Measurements from ENCODE around the gene PRKCI.
"Not testable (repeated sequence)": the region's sequence is repeated elsewhere in the genome, so short reads cannot be mapped to it uniquely, and the experiment has no call there.

The PRKCI gene

GRCh38 chr3:170225166-170225565 lies 2.9 kb downstream of the PRKCI start:
- no peak for DNase-seq

DNA sequence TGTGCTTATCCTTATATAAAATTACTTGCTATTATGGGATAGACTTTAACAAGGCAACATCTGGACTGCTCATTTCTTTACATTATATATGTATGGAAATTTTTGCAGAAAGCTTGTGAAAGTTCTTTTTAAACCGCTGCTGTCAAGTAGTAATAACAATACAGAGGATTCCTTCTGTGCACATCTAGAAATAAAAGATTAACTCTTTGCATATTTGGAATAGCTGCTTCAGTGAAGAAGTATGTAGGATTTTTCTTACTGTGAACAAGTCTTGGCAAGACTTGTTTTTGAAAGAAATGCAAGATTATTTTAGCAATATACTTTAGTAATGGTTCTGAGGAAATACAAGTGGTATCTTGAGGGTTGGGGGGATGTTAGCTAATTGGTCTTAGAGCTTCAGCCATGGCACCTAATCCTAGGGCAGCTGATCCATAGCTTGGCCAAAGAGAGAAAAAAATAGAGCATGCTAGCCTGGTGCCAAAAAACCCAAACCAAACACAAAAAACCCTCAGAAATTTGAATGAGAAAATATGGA lies 4.3 kb downstream of the PRKCI start:
- DNase-seq: peak; percentile 30

DNA sequence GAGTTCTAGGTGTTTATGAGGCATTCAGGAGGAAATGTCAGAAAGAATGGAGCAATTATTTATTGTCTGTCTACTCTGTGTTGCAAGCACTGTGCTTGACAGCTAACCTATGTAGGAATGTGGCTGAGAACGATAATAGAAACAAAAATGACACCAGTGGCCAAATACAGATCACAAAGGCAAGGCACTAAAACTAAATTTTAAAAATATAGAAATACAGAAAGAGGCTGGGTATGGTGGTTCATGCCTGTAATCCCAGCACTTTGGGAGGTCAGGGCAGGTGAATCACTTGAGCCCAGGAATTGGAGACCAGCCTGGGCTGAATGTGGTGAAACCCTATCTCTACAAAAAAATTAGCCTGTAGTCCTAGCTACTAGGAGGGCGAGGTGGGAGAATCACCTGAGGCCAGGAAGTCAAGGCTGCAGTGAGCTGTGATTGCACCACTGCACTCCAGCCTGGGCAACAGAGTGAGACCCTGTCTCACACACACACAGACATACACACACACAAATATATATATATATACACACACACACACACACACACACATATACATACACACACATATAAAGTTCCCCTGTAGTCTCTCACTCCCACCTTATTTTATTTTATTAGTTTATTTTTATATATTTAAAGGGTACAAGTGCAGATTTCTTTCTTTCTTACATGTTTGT lies 6.0 kb downstream of the PRKCI start:
- peak; percentile 47 for DNase-seq

GRCh38 chr3:170232266-170232665 lies 10.0 kb downstream of the PRKCI start:
- no peak for DNase-seq

- peak; percentile 72 for DNase-seq
Measured at GRCh38 chr3:170233530-170233929, 11.3 kb downstream of the PRKCI start.

GRCh38 chr3:170240142-170240541 lies 17.9 kb downstream of the PRKCI start:
- no peak for DNase-seq

GRCh38 chr3:170240671-170241070 lies 18.4 kb downstream of the PRKCI start:
- no peak for DNase-seq

DNA sequence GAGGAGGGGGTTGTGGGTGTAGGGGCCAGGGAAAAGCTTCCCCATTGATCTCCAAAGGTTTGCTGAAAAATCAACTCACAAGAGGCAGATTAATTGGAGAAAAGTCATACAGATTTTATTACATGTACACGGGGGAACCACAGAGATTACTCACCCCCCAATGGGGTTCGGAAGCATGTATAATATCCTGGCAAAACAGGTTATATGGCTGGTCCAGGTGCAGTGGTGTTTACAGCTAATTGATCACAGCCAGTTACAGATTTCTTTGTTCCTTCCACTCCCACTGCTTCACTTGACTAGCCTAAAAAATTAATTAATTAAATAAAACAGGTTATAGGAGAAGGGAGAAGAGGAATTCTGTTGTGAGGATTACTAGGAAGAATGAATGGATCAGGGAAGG lies 22.4 kb downstream of the PRKCI start:
- DNase-seq: no peak

DNA sequence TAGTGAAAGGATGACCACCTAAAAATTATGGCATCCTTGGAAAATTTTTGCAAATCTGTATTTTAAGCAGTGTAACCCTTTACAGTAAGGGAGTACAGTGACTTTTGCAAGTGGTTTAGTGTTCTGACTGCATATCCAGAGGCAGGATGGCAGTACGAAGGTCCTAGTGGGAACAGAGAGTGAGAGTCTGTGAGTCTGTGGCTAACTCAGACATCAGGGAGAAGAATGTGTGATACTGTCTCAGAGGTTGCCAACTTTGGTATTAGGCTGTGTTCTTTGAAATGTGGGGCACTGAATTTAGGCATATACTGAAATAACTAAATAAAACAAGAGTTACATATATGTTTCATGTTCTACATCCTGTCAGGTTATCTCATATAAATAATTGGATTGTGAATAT lies 25.7 kb downstream of the PRKCI start:
- no peak for DNase-seq

- DNase-seq: no peak
Measured at GRCh38 chr3:170256597-170256996, 34.4 kb downstream of the PRKCI start.

DNA sequence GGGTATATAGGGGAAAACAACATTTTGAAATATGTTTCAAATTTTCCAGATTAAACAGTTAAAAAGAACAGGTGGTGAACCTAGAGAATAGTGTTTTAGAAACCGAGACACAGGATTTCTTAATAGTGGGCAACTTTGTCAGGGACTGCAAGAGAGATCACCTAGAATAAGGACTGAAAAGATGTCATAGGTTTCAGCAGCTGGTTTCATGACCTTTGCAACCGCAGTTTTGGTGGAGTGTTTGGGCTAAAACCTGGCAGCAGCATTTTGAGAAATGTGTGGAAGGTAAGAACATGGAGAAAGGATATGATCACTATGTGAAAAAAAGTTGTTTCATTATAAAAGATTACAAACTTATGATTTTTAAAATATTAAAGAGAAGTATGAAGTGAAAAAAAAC lies 34.9 kb downstream of the PRKCI start:
- no peak for DNase-seq

- no peak for DNase-seq
Measured at GRCh38 chr3:170258105-170258487, 35.9 kb downstream of the PRKCI start.

GRCh38 chr3:170259907-170260306 lies 37.7 kb downstream of the PRKCI start:
- peak; percentile 4 for DNase-seq

DNA sequence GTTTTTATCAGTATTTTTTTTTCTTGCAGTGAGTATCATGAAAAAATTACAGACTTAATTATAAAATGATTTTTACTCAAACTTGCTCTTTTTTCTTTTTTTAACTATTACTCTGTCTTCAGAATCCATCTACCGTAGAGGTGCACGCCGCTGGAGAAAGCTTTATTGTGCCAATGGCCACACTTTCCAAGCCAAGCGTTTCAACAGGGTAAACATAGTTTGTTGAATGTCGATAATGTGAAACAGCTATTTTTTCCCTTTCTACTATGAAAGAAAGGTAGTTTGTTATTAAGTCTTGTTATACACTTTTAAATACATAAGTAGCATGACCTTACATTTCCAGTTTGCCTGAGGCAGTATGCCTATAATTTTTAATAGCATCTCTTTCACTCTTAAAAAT lies 45.6 kb downstream of the PRKCI start:
- DNase-seq: no peak

DNA sequence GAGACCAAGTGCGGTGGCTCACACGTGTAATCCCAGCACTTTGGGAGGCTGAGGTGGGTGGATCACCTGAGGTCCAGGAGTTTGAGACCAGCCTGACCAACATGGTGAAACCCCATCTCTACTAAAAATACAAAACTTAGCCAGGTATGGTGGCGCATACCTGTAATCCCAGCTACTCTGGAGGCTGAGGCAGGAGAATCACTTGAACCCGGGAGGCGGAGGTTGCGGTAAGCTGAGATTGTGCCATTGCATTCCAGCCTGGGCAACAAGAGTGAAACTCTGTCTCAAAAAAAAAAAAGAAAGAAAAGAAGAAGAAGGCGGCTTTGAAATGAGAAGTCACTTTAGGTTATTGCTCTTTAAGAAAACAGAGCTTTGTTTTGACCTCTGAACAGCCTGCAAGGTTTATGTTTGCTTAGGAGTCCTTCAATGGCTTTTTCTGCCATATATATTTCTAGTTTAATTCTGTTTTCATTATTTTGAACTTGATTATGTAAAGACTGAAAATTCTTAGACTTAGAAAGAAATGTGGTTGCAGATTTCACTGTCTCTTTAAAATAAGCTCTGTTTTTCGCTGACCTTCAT lies 47.5 kb downstream of the PRKCI start:
- DNase-seq: not testable (repeated sequence)

- no peak for DNase-seq
Measured at GRCh38 chr3:170270282-170270881, 48.2 kb downstream of the PRKCI start.

GRCh38 chr3:170274641-170275040 lies 52.4 kb downstream of the PRKCI start:
- no peak for DNase-seq

GRCh38 chr3:170275832-170276231 lies 53.6 kb downstream of the PRKCI start:
- DNase-seq: no peak

GRCh38 chr3:170277311-170277710 lies 55.1 kb downstream of the PRKCI start:
- DNase-seq: not testable (repeated sequence)

DNA sequence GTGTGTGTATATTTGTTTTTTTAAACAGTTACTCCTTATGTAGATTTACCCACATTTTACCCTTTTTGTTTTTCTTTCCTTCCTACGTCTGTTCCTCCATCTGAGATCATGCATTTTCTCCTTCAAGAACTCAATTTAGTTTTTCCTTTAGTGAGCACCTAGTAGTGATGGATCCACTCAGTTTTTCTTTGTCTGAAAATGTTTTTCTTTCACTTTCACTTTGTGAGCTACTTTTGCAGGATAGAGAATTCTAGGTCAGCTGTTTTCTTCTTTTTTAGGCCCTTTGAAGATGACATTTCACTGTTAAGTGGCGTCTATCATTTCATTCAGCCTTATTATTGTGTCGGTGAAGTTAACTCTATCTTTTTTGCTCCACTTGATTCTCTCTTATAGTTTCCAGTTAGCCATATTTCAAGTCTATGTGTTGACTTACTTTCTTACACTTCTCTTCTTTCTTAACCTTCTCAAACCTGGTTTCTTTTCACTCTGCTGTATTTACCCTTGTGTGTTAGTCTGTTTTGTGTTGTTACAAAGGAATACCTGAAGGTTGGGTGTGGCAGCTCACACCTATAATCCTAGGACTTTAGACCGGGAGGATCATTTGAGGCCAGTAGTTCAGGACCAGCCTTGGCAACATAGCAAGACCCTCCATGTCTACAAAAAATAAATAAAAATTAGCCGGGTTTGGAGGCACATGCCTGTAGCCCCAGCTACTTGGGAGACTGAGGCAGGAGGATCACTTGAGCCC lies 55.8 kb downstream of the PRKCI start:
- no peak for DNase-seq

GRCh38 chr3:170278627-170279026 lies 56.4 kb downstream of the PRKCI start:
- DNase-seq: no peak

DNA sequence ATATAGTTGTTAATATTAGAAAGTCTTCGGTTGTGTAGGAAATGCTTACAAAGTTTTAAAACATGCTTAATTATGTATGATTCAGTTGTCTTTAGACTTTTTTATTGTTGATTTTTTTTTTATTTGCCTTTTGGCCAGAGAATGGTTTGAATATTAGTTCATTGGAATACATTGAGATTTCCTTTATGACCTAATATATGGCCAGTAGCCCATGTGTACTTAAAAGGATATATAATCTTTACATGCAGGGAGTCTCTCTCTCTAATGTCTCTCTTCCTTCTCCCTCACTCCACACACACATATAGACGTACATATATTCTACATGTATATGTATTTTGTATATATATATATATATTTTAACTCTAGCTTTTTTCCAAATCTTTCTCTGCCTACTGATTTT lies 68.0 kb downstream of the PRKCI start:
- no peak for DNase-seq

- DNase-seq: no peak
Measured at GRCh38 chr3:170295586-170295985, 73.4 kb downstream of the PRKCI start.

GRCh38 chr3:170296703-170297102 lies 74.5 kb downstream of the PRKCI start:
- no peak for DNase-seq

Data from fibroblast of skin of right biceps (primary cell).